Stimulated activated CD4-positive, alpha-beta T cell treated with anti-CD3 and anti-CD28 coated beads, Interleukin-12 subunit alpha, Interleukin-12 subunit beta, amount 100 ng/mL, for 24 hours (primary cell): Measurements from ENCODE around the gene SNAP47.

ENCODE experiments used
- DNase-seq, 2 experiments: peaks; one replicate each; pipeline ENCODE4 v3.0.0-alpha.2; 2020; ENCODE audit warnings: low read depth in 2 of 2

Gene SNAP47

GRCh38 chr1:227749225-227749624 lies 14.0 kb downstream of the SNAP47 start:
- DNase-seq, result no peak

GRCh38 chr1:227749916-227750710 lies 14.9 kb downstream of the SNAP47 start:
- no peak for DNase-seq

DNA sequence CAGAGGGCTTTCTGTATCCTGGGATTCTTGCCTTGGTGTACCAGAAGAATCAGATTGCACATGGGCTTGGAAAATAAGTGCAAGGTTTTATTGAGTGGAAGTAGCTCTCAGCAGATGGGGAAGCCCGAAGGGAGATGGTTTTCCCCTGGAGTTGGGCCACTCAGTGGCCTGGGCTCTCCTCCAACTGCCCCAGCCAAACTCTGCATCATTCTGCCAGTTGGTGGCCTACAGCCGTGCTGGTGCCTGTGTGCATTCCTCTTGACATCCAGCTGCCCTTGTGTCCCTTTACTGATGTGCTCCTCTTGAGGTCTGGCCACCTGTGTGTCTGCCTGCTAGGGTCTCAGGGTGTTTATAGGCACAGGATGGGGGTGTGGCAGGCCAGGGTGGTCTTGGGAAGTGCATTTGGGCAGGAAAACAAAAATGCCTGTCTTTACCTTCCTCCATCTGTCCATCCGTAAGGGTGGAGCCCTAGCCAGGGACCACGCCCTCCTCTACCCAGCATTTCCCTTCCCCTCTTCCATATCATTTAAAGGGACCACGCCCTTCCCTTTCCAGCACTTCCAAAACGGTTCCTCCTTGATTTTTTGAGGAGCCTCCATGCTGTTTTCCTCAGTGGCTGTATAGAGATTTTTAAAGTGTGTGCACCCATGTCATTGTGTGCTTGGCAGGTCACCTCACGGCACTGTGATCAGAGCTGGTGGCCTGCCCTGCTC lies 18.9 kb downstream of the SNAP47 start:
- DNase-seq, result no peak

- DNase-seq, result no peak
Measured at GRCh38 chr1:227754958-227755357, 19.7 kb downstream of the SNAP47 start.

DNA sequence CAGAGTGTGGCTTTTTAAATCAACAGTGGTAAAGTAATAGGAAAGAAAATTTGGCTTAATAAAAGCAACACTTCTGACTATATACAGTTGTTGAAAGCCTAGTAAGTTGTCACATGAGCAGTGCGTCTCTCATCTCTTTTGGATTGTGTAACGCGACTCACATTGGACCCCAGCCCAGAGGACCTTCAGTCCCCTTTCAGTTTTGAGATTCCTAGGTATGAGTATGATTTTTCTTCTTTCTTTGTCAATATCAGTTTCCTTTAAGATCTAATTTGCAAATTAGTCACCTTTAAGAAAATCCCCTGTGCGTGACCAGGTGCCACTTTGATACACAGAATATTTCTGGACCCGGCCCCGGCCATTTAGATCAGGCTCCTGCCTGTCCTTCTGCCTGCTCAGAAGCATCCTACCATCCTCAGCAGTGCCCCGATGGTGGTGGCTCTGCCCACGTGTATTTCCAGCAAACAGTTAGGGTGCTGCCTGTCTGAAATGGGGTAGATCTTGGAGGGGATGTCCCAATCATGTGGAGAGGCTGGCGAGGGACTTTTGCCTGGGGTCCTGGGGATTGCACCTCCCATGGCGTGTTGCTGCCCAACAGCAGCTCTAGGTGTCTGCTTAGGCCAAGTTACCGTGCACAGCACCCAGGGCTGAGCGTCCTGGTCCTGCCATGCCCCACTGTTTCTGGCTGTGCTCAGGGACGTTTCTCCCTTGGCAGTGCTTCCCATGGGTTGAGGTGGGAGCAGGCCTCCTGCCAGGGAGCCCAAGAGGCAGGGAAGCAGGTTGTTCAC lies 21.1 kb downstream of the SNAP47 start:
- DNase-seq, result no peak

GRCh38 chr1:227757781-227758180 lies 22.5 kb downstream of the SNAP47 start:
- DNase-seq, result no peak

GRCh38 chr1:227758366-227758765 lies 23.1 kb downstream of the SNAP47 start:
- no peak for DNase-seq

DNA sequence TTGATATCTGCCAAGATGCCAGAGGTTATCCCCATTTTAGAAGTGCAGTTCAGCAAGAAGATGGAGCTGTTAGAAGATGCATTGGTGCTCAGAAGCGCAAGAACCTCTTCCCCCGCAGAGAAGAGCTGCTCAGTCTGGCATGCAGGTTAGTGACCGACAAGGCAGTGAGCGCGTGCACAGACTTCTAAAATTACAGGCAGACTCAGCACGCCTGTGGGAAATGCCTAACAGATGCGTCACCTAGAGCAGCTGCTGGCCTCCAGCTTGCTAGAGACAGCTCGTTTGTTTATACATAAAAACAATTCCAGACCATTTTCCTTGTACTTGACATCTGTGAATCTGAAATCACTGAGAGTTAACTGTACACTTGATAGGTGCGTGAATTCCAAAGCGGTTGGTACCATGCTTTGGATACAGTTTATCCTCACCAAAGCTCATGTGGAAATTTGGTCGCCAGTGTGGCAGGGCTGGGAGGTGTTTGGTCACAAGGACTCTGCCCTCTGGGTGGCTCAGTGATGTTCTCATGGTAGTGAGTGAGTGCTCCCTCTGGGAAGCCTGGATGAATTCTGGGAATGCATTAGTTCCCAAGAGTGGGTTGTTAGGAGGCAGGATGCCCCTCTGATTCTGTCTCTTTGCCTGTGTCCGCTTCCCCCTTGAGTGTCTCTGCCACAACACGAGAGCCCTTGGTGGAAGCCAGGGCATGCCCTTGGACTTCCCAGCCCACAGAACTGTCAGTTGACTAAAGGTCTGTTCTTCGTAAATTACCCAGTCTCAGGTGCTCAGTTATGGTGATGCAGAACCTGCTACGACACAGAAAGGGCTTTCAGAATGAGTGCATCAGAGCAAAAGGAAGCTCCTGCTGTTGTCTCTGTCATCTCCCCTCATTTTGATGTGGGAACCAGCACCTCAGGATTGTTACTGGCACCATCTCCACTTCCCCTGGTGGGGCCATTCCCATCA lies 24.4 kb downstream of the SNAP47 start:
- no peak for DNase-seq

DNA sequence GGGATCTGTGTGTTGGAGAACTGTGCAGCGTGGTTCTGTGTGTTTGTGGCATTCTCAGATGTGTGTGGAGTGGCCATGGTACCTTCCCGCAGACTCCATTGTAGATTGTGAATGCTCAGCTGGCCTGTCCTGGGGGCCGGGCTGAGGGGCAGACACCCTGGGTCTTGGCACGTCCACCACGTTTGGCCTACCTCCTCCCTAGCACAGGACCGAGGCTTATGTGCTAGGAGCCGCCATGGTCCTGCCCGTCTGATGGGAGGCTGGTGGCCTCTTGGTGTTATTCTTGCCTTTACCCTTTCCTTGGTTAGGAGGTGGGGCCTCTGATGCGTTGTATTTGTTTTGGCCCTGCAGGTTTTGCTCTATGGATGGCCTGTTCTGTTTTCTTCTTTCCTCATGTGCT lies 25.1 kb downstream of the SNAP47 start:
- no peak for DNase-seq

DNA sequence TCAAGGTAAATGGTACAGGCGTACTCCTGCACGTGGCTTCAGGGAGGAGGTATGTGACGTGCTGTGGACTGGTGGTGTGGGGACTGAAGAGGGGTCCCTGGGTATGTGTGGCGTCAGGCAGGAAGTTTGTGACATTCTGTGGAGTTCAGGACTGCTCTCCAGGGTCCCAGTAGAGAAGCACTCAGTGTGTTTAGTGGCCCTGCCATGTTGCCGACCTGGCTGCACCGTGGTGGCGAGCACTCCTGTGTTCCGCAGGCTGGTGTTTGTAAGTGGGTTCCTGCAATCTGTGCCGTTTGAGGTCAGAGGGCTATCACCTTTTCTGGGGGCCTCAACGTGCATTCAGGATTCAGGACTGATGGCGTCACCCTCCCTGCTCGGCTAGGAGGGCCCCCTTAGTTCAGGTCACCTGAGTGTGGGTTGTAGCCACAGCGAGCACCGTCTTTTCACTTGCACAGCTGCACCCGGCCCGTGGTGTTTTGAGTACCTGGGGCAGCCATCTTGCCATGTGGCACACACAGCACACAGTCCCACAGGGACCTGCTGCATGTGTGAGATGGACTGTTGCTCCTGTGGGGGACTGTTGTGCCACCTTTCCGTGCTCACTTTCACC lies 26.5 kb downstream of the SNAP47 start:
- no peak for DNase-seq

DNA sequence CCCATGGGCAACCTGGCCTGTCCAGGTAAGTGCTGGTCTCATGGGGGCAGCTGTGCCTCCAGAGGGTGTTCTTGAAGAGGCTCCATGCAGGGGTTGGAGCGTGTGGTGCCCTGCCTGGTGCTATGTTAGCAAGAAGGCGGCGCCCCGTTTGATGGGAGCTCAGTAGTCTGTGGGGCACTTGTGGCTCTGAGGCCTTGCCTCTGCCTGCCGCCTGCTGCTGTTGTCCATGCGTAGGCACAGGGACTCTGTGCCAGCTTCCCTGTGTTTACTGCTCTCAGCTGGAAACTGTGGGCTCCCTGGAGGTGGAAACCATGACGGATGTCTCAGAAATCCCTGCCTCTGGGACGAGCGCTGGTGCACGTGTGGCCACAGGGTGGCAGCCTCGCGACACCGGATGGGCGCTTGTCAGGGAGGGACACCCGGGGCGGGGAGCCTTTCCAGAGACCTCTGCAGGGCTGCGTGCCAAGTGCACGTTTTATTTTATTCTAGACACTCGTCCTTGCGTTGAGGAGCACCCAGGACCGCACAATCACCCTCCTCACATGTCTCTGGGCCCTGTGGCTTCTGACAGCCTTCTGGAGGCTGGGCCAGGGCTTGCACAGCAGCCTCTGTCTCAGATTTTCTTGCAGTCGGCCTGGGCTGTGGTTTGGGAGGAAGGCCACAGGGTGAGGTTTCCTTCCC lies 27.1 kb downstream of the SNAP47 start:
- peak; percentile 75 to 81 for DNase-seq

- DNase-seq, result no peak
Measured at GRCh38 chr1:227763246-227764018, 28.2 kb downstream of the SNAP47 start.

GRCh38 chr1:227764019-227764391 lies 28.8 kb downstream of the SNAP47 start:
- no peak for DNase-seq

DNA sequence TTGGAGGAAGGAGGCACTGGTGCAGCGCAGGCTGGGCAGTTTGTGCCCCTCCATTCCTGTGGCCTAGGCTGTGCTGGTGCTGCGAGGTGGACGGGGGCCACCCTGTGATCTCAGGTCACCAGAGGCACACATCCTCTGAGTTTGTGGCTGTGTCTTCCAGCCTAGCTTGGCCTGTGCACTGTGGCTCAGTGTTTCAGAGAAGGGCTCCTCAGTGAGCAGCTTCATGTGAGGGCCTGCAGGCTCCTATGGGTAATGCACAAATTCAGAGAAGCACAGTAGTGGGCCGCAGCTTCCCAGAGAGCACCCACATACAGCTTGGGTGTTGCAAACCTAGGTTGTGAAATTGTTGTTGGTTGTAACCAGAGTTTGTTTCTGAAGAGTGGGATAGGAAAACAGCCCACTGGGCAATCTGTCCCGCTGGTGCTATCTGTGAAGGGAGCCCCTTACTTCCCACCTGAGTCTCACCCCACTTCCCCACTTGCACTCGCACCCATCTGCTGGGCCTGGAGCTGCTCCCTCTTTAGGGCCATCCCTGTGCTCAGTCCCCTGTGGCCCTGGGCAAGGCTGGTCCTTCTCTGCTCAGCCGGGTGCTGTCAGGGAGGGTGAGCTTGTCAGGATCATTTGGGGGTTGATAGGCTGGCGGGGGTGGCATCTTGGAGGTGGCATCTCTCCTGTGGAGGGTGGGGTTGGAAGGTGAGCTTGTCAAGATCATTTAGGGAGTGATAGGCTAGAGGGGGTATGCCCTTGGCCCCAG lies 30.2 kb downstream of the SNAP47 start:
- no peak for DNase-seq

DNA sequence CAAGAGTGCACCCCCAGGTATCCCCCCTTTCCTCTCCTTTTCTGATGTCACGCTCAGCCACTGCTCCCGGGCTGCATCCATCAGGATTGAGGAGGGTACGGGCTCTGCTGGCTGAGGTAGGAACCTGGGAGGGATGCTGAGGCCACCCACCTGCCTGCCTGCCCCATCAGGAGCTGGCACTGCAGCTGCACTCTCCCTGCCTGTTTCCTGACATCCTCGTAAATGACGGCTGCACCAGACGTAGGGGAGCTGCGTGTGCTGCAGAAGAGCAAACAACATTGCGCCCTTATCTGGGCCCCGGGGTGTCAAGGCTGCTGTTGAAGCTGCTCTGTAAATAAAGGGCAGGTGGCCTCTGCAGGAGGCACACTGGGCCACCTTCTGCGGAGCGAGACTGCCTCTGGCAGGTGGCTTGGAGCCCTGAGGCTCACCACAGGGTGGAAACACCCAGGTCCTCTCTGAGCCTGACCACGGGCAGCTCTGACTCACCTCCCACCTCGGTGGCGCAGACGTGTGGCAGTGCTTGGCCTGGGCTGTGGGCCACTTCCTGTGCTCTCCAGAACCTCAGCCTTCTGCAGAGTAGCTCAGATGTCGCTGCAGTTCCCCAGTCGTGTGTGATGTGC lies 30.9 kb downstream of the SNAP47 start:
- DNase-seq, result peak; percentile 30 to 57

DNA sequence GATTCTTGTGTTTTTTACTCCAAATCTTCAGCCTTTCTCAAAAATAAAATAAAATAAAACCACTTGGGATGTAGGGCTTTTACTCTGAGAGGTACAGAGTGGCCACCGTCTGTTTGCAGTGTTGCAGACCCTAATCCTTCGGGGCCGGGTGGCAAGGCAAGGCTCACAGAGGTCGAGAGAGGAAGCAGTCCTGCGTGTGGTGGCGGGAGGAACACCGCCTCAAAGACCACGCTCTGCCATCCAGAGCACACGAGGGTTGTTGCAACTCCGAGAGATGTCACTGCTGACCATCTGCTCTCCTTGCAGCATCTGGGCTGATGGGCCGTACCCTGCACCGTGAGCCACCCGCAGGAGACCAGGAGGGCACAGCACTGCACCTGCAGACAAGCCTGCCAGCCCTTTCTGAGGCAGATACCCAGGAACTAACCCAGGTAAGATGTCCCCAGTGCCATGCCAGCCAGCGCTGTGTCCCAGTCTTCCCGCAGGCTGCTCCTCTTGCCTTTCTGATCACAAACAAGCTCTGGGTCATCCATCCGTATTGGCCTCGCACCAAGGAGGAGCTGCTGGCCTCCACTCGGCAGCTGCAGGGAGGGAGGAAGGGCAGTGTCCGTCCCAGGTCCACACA lies 31.5 kb downstream of the SNAP47 start:
- DNase-seq, result no peak

GRCh38 chr1:227767401-227768124 lies 32.3 kb downstream of the SNAP47 start:
- no peak for DNase-seq
